22Rv1 (cell line): ENCODE results near the gene RHOB.

ENCODE experiments used
- ZFX ChIP-seq: fragments of 450-650 bp; IDR thresholded peaks from 2 replicates; pipeline ENCODE4 v1.6.1; 2017; ENCODE audit warnings: antibody characterized with exemption, borderline replicate concordance
- TF ChIP-seq, protein P1 (sequence below): fragments of 450-650 bp; IDR thresholded peaks from 2 replicates; pipeline ENCODE4 v1.5.1; 2017; ENCODE audit warnings: mild to moderate bottlenecking

DNA sequence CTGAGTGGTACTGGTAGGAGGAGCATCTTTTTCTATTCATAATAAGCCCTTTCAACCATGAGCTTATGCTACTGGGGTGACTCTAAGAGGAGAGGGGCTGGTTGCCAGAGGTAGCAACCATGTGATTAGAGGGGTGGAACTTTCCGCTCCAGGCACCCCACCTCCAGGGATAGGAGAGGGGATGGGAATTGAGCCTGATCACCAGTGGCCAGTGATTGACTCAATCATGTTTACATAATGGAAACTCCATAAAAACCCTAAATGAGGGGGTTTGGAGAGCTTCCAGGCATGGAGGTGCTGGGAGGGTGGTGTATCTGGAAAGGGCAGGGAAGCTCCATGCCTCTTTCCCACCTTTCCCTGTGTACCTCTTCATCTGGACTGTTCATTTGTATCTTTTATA lies 46.6 kb upstream of the RHOB start:
- TF ChIP-seq, protein P1, sequence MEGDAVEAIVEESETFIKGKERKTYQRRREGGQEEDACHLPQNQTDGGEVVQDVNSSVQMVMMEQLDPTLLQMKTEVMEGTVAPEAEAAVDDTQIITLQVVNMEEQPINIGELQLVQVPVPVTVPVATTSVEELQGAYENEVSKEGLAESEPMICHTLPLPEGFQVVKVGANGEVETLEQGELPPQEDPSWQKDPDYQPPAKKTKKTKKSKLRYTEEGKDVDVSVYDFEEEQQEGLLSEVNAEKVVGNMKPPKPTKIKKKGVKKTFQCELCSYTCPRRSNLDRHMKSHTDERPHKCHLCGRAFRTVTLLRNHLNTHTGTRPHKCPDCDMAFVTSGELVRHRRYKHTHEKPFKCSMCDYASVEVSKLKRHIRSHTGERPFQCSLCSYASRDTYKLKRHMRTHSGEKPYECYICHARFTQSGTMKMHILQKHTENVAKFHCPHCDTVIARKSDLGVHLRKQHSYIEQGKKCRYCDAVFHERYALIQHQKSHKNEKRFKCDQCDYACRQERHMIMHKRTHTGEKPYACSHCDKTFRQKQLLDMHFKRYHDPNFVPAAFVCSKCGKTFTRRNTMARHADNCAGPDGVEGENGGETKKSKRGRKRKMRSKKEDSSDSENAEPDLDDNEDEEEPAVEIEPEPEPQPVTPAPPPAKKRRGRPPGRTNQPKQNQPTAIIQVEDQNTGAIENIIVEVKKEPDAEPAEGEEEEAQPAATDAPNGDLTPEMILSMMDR: no peak
- no peak for TF ChIP-seq ZFX
